SK-N-SH (cell line): ENCODE results near the gene WLS. TPM values are rescaled to one million over a fixed set of nuclear protein-coding genes. Genes with fewer than 3 reads are reported as not detected.

ENCODE experiments used
- CTCF ChIA-PET: fragments of 300-600, 350-600 bp; formaldehyde crosslinking; extraction: SDS; loops from one replicate; lab custom pipeline; 2021; lab: Yijun Ruan, JAX
- POLR2A ChIA-PET: fragments of 350-600 bp; sonication (Branson Sonifier 250); formaldehyde crosslinking; extraction: SDS; loops from one replicate; lab custom pipeline; 2020; ENCODE audit warnings: antibody characterized with exemption, inconsistent platforms; lab: Yijun Ruan, JAX
- DNase-seq: peaks from one replicate; pipeline ENCODE4 v3.0.0; 2012
- H2AFZ ChIP-seq: fragments of 200-600 bp; sonication (generic); 2 replicates; pipeline ENCODE4 v1.8.1; 2016; ENCODE audit warnings: antibody characterized with exemption, mild to moderate bottlenecking, low read depth
- H3F3A ChIP-seq: fragments of 200-600 bp; sonication (generic); replicated peaks from 2 replicates; pipeline ENCODE3; 2016; ENCODE audit warnings: antibody characterized with exemption, mild to moderate bottlenecking; ENCODE audit not compliant: insufficient read depth
- H3K27ac ChIP-seq, 2 experiments: fragments of 200-500 bp in 1 of 2; fragments of 200-600 bp in 1 of 2; sonication (Bioruptor generic) in 1 of 2; sonication (generic), shearing (Covaris generic) in 1 of 2; 2 replicates each; pipeline versions ENCODE4 v1.5.1 to v1.6.1; 2014 to 2016; ENCODE audit warnings: low read depth in 2 of 2, inconsistent platforms in 1 of 2, low read length in 1 of 2, mild to moderate bottlenecking in 1 of 2, mixed read lengths in 1 of 2
- H3K27me3 ChIP-seq: fragments of 200-600 bp; sonication (generic), shearing (Covaris generic); 2 replicates; pipeline ENCODE4 v1.6.1; 2016; ENCODE audit warnings: mixed run types; ENCODE audit not compliant: insufficient read depth
- H3K36me3 ChIP-seq, 2 experiments: fragments of 200-500 bp in 1 of 2; fragments of 200-600 bp in 1 of 2; sonication (Bioruptor generic) in 1 of 2; sonication (generic) in 1 of 2; replicated peaks in 1 of 2; 2 replicates each; pipeline versions ENCODE3 to v1.5.1; 2014 to 2016; ENCODE audit warnings: low read length in 1 of 2, mild to moderate bottlenecking in 1 of 2; ENCODE audit not compliant: insufficient read depth in 2 of 2, control insufficient read depth in 1 of 2
- H3K4me1 ChIP-seq, 2 experiments: fragments of 200-500 bp in 1 of 2; fragments of 200-600 bp in 1 of 2; sonication (Bioruptor generic) in 1 of 2; sonication (generic), shearing (Covaris generic) in 1 of 2; 2 replicates each; pipeline versions ENCODE4 v1.5.1 to v1.6.1; 2014 to 2016; ENCODE audit warnings: low read depth in 1 of 2, low read length in 1 of 2, mixed run types in 1 of 2; ENCODE audit not compliant: insufficient read depth in 2 of 2, control insufficient read depth in 1 of 2
- H3K4me2 ChIP-seq: fragments of 200-600 bp; sonication (generic), shearing (Covaris generic); 2 replicates; pipeline ENCODE4 v1.6.1; 2017; ENCODE audit warnings: mixed run types
- H3K4me3 ChIP-seq, 2 experiments: fragments of 200-500 bp in 1 of 2; fragments of 200-600 bp in 1 of 2; sonication (Bioruptor generic) in 1 of 2; sonication (generic), shearing (Covaris generic) in 1 of 2; 2 replicates each; pipeline versions ENCODE4 v1.5.1 to v1.8.1; 2014 to 2016; ENCODE audit warnings: low read depth in 2 of 2, inconsistent platforms in 1 of 2, low read length in 1 of 2, mild to moderate bottlenecking in 1 of 2, mixed read lengths in 1 of 2, moderate library complexity in 1 of 2
- H3K79me2 ChIP-seq: fragments of 200-600 bp; sonication (generic); 2 replicates; pipeline ENCODE4 v1.8.1; 2017; ENCODE audit warnings: mild to moderate bottlenecking; ENCODE audit not compliant: insufficient read depth
- H3K9ac ChIP-seq: fragments of 200-600 bp; sonication (generic); 2 replicates; pipeline ENCODE4 v1.6.1; 2017; ENCODE audit warnings: mixed run types
- H3K9me2 ChIP-seq: fragments of 200-600 bp; sonication (generic); 2 replicates; pipeline ENCODE4 v1.6.1; 2017; ENCODE audit warnings: mixed run types
- H3K9me3 ChIP-seq: fragments of 200-600 bp; sonication (generic); 2 replicates; pipeline ENCODE4 v1.6.1; 2017; ENCODE audit warnings: mixed run types, mild to moderate bottlenecking, moderate library complexity
- H4K20me1 ChIP-seq: fragments of 200-600 bp; sonication (generic); 2 replicates; pipeline ENCODE4 v1.6.1; 2017; ENCODE audit warnings: mild to moderate bottlenecking, mixed run types; ENCODE audit not compliant: insufficient read depth
- CHD2 ChIP-seq: fragments of 150-350 bp; IDR thresholded peaks from 2 replicates; pipeline ENCODE4 v1.6.1; 2018; ENCODE audit warnings: low read length; ENCODE audit not compliant: partially characterized antibody
- CTCF ChIP-seq: fragments of 200-600 bp; sonication (generic); IDR thresholded peaks from 2 replicates; pipeline ENCODE4 v1.6.1; 2017; ENCODE audit warnings: antibody characterized with exemption, mild to moderate bottlenecking, moderate library complexity
- FOXJ3 ChIP-seq: sonication (generic); formaldehyde crosslinking; IDR thresholded peaks from 2 replicates; pipeline ENCODE4 v1.5.1; 2020; ENCODE audit warnings: mild to moderate bottlenecking, missing genetic modification reagents
- GABPA ChIP-seq: IDR thresholded peaks from 2 replicates; pipeline ENCODE4 v1.4.0; 2012; ENCODE audit warnings: low read depth, mild to moderate bottlenecking
- GATA2 ChIP-seq: sonication (generic); formaldehyde crosslinking; IDR thresholded peaks from 2 replicates; pipeline ENCODE4 v1.5.0; 2020; ENCODE audit warnings: mild to moderate bottlenecking, missing genetic modification reagents
- JUND ChIP-seq: IDR thresholded peaks from 2 replicates; pipeline ENCODE4 v1.4.0; 2012
- MAX ChIP-seq: IDR thresholded peaks from 2 replicates; pipeline ENCODE4 v1.4.0; 2012; ENCODE audit warnings: low read depth
- MEF2A ChIP-seq: IDR thresholded peaks from 2 replicates; pipeline ENCODE4 v1.4.0; 2012; ENCODE audit warnings: low read depth, borderline replicate concordance
- MXI1 ChIP-seq: IDR thresholded peaks from 2 replicates; pipeline ENCODE4 v1.6.1; 2012; ENCODE audit warnings: mild to moderate bottlenecking, low read depth, low read length, improper control_type of control experiment
- NFIC ChIP-seq: IDR thresholded peaks from 2 replicates; pipeline ENCODE4 v1.4.0; 2012; ENCODE audit warnings: borderline replicate concordance
- PBX3 ChIP-seq: IDR thresholded peaks from 2 replicates; pipeline ENCODE4; 2012
- POLR2AphosphoS5 ChIP-seq: IDR thresholded peaks from 2 replicates; pipeline ENCODE4 v1.6.1; 2012; ENCODE audit warnings: low read depth, low read length
- RCOR1 ChIP-seq: fragments of 150-350 bp; IDR thresholded peaks from 2 replicates; pipeline ENCODE4 v1.6.1; 2017; ENCODE audit warnings: antibody characterized with exemption, low read length
- REST ChIP-seq: IDR thresholded peaks from 2 replicates; pipeline ENCODE4 v1.6.1; 2012; ENCODE audit warnings: mild to moderate bottlenecking, low read depth, low read length, moderate library complexity
- RFX5 ChIP-seq: IDR thresholded peaks from 2 replicates; pipeline ENCODE4 v1.6.1; 2012; ENCODE audit warnings: mild to moderate bottlenecking, improper control_type of control experiment, low read length
- RXRA ChIP-seq: IDR thresholded peaks from 2 replicates; pipeline ENCODE4 v1.4.0; 2012; ENCODE audit warnings: low read depth, mild to moderate bottlenecking, borderline replicate concordance
- SIN3A ChIP-seq: IDR thresholded peaks from 2 replicates; pipeline ENCODE4 v1.6.1; 2012; ENCODE audit warnings: low read depth, mild to moderate bottlenecking, low read length, moderate library complexity, borderline replicate concordance
- TAF1 ChIP-seq: IDR thresholded peaks from 2 replicates; pipeline ENCODE4 v1.6.1; 2012; ENCODE audit warnings: low read depth, mild to moderate bottlenecking, low read length, moderate library complexity, borderline replicate concordance
- TEAD4 ChIP-seq: IDR thresholded peaks from 2 replicates; pipeline ENCODE4 v1.4.0; 2012; ENCODE audit warnings: mild to moderate bottlenecking, borderline replicate concordance; ENCODE audit not compliant: insufficient read depth
- USF2 ChIP-seq: fragments of 150-350 bp; IDR thresholded peaks from 2 replicates; pipeline ENCODE4 v1.6.1; 2017; ENCODE audit warnings: antibody characterized with exemption, low read length, low read depth, borderline replicate concordance
- YY1 ChIP-seq: IDR thresholded peaks from 2 replicates; pipeline ENCODE4 v1.4.0; 2012; ENCODE audit warnings: low read depth, mild to moderate bottlenecking
- ZBTB33 ChIP-seq: IDR thresholded peaks from 2 replicates; pipeline ENCODE4 v1.4.0; 2012; ENCODE audit warnings: low read depth, borderline replicate concordance
- WGBS: methylation state at CpG from one replicate; pipeline ENCODE4 v1.1.6; 2017; ENCODE audit warnings: low lambda C conversion rate; 5-methylcytosine and 5-hydroxymethylcytosine counted together
- polyA plus RNA-seq, 3 experiments: library from polyadenylated mRNA; depleted of rRNA; stranded (reverse); fragments of >200 nt; gene quantifications; 2 replicates each; pipeline ENCODE4 v1.2.3, GENCODE V29; 2012

The WLS gene
- polyA plus RNA-seq, 1 of the 3 experiments (the other 2 are of a cell fraction) = 69.0 TPM

- H3K27ac ChIP-seq = peak overlapping the region in 1 of 2 experiments; percentile 75; a peak in 2 of 4 replicates
- WGBS = 50% methylated on average over 5 of the region's 7 CpGs
- CTCF ChIA-PET = interaction anchor here (0.9 to 14.4 kb wide), 12 partner anchors 8 to 347 kb away, joined by 3 to 477 read pairs (median 4); partner anchors contain the start of gene WLS
- H3K9ac ChIP-seq = no peak overlapping the region
- peak; percentile 44 for DNase-seq
- no peaks in the 10 kb centered on the region for H4K20me1 ChIP-seq
- no peaks in the 10 kb centered on the region for H3K9me2 ChIP-seq
- no peak overlapping the region for H2AFZ ChIP-seq
- no peak overlapping the region for H3K4me3 ChIP-seq
- H3K9me3 ChIP-seq = 0 out of 2 replicates have a peak, but pooled peaks cover 4% of the 10 kb centered on the region
- H3K4me2 ChIP-seq = peak overlapping the region; percentile 34
- no peaks in the 10 kb centered on the region for H3K27me3 ChIP-seq
- peaks cover 0 to 7% of the 10 kb centered on the region in 2 experiments for H3K36me3 ChIP-seq
- POLR2A ChIA-PET = no interaction called here
- H3K4me1 ChIP-seq = peaks cover 3 to 19% of the 10 kb centered on the region in 2 experiments; a peak in 2 of 4 replicates
- no peaks in the 10 kb centered on the region for H3K79me2 ChIP-seq
- peaks cover 11% of the 10 kb centered on the region for H3F3A ChIP-seq
- TF ChIP-seq SIN3A = 0 out of 2 replicates have a peak, but pooled peaks have one; percentile 44
- TF ChIP-seq MAX = peak; percentile 52; the same call in 1 of the 2 replicates
- TF ChIP-seq NFIC = peak; percentile 88
- no peak for TF ChIP-seq TAF1
- TF ChIP-seq RXRA = no peak
- no peak for TF ChIP-seq GATA2 (CRISPR knock-in tag)
- no peak for TF ChIP-seq ZBTB33
- no peak for TF ChIP-seq MXI1
- no peak for TF ChIP-seq POLR2AphosphoS5
- TF ChIP-seq YY1 = no peak
- no peak for TF ChIP-seq JUND
- TF ChIP-seq TEAD4 = no peak
- no peak for TF ChIP-seq FOXJ3 (CRISPR knock-in tag)
- TF ChIP-seq GABPA = no peak
- TF ChIP-seq REST = no peak
- TF ChIP-seq CTCF = peak; percentile 77
- no peak for TF ChIP-seq CHD2
- TF ChIP-seq MEF2A = no peak
- 0 out of 2 replicates have a peak, but pooled peaks have one; percentile 15 for TF ChIP-seq PBX3
- no peak for TF ChIP-seq USF2
- no peak for TF ChIP-seq RCOR1
- no peak for TF ChIP-seq RFX5
These were observed 120.5 kb downstream of the WLS start for GRCh38 chr1:68111519-68112436.
